IMR-90 (cell line): ENCODE results near the gene ANKRD37. TPM values are rescaled to one million over a fixed set of nuclear protein-coding genes. Genes with fewer than 3 reads are reported as not detected.

ENCODE experiments used
- ATAC-seq: fragments of 200-7000 bp; cut with Tn5 transposase; 2 replicates; pipeline ENCODE4 v1.9.1; 2020; ENCODE audit warnings: low read depth, mild to moderate bottlenecking, moderate library complexity
- BruUV-seq: library from RNA; stranded (reverse); fragments of 400-500 nt; replicated peaks from 2 replicates; lab custom pipeline; 2021; lab: Mats Ljungman, UMichigan
- CTCF ChIA-PET: fragments of 300-600 bp; formaldehyde crosslinking; extraction: SDS; loops from one replicate; lab custom pipeline; 2021; ENCODE audit warnings: antibody characterized with exemption; lab: Yijun Ruan, JAX
- POLR2A ChIA-PET: fragments of 300-600 bp; sonication (Branson Sonifier 250); formaldehyde crosslinking; loops from one replicate; lab custom pipeline; 2022; ENCODE audit warnings: antibody characterized with exemption; ENCODE audit not compliant: unreplicated experiment; lab: Charles Lee
- DNase-seq: peaks from one replicate; pipeline ENCODE4 v3.0.0; 2013
- H2AFZ ChIP-seq: replicated peaks from 2 replicates; pipeline ENCODE3; 2013; ENCODE audit warnings: low read length, mild to moderate bottlenecking; ENCODE audit not compliant: poor library complexity
- H2AK5ac ChIP-seq: 2 replicates; pipeline ENCODE4 v1.6.1; 2013; ENCODE audit warnings: low read depth, low read length, inconsistent platforms
- H2AK9ac ChIP-seq: replicated peaks from 2 replicates; pipeline ENCODE3; 2013; ENCODE audit warnings: mild to moderate bottlenecking, low read depth, low read length, moderate library complexity; ENCODE audit not compliant: poor library complexity
- H2BK120ac ChIP-seq: 2 replicates; pipeline ENCODE4 v1.6.1; 2013; ENCODE audit warnings: low read depth, low read length, inconsistent platforms
- H2BK15ac ChIP-seq: 3 replicates; pipeline ENCODE4 v1.6.1; 2013; ENCODE audit warnings: low read depth, low read length, inconsistent platforms
- H2BK20ac ChIP-seq: 2 replicates; pipeline ENCODE4 v1.6.1; 2013; ENCODE audit warnings: low read depth, mild to moderate bottlenecking, inconsistent platforms, low read length, moderate library complexity
- H2BK5ac ChIP-seq: 2 replicates; pipeline ENCODE4 v1.6.1; 2013; ENCODE audit warnings: mild to moderate bottlenecking, low read depth, low read length, inconsistent platforms; ENCODE audit not compliant: poor library complexity, severe bottlenecking
- H3K14ac ChIP-seq: replicated peaks from 2 replicates; pipeline ENCODE4 v1.6.1; 2013; ENCODE audit warnings: low read depth, low read length, inconsistent platforms
- H3K18ac ChIP-seq: 2 replicates; pipeline ENCODE4 v1.6.1; 2013; ENCODE audit warnings: low read depth, low read length, control low read depth
- H3K23ac ChIP-seq: 2 replicates; pipeline ENCODE4 v1.6.1; 2013; ENCODE audit warnings: low read depth, low read length, inconsistent platforms
- H3K27ac ChIP-seq: 2 replicates; pipeline ENCODE4 v1.5.1; 2013; ENCODE audit warnings: mild to moderate bottlenecking, control low read depth, low read length; ENCODE audit not compliant: insufficient read depth
- H3K27me3 ChIP-seq: 2 replicates; pipeline ENCODE4 v1.6.1; 2013; ENCODE audit warnings: low read length; ENCODE audit not compliant: control insufficient read depth, insufficient read depth
- H3K36me3 ChIP-seq: 2 replicates; pipeline ENCODE4 v1.6.1; 2013; ENCODE audit warnings: low read length, mixed read lengths; ENCODE audit not compliant: control insufficient read depth, insufficient read depth
- H3K4ac ChIP-seq: 2 replicates; pipeline ENCODE4 v1.6.1; 2013; ENCODE audit warnings: low read depth, low read length, inconsistent platforms
- H3K4me1 ChIP-seq: 2 replicates; pipeline ENCODE4 v1.6.1; 2013; ENCODE audit warnings: low read length, mixed read lengths; ENCODE audit not compliant: control insufficient read depth, insufficient read depth
- H3K4me2 ChIP-seq: 2 replicates; pipeline ENCODE4 v1.6.1; 2013; ENCODE audit warnings: low read depth, mild to moderate bottlenecking, control low read depth, low read length, moderate library complexity
- H3K4me3 ChIP-seq: 2 replicates; pipeline ENCODE4 v1.5.1; 2013; ENCODE audit warnings: low read depth, mild to moderate bottlenecking, control low read depth, low read length, moderate library complexity; ENCODE audit not compliant: insufficient read depth
- H3K56ac ChIP-seq: 2 replicates; pipeline ENCODE4 v1.6.1; 2013; ENCODE audit warnings: low read length, inconsistent platforms; ENCODE audit not compliant: insufficient read depth; ENCODE audit errors: extremely low read depth
- H3K79me1 ChIP-seq, 2 experiments: 2 replicates each; pipeline ENCODE4 v1.6.1; 2013; ENCODE audit warnings: low read length in 2 of 2, inconsistent platforms in 1 of 2, low read depth in 1 of 2
- H3K9ac ChIP-seq: 2 replicates; pipeline ENCODE4 v1.6.1; 2013; ENCODE audit warnings: low read depth, low read length, control low read depth
- H3K9me1 ChIP-seq: 2 replicates; pipeline ENCODE4 v1.6.1; 2013; ENCODE audit warnings: low read length, inconsistent platforms; ENCODE audit not compliant: insufficient read depth
- H3K9me3 ChIP-seq: 2 replicates; pipeline ENCODE4 v1.6.1; 2013; ENCODE audit warnings: low read length; ENCODE audit not compliant: control insufficient read depth, insufficient read depth
- H4K20me1 ChIP-seq: 2 replicates; pipeline ENCODE4 v1.6.1; 2013; ENCODE audit warnings: low read length, inconsistent platforms; ENCODE audit not compliant: insufficient read depth
- H4K5ac ChIP-seq: 2 replicates; pipeline ENCODE4 v1.6.1; 2013; ENCODE audit warnings: mild to moderate bottlenecking, low read depth, low read length, control low read depth
- H4K8ac ChIP-seq, 2 experiments: 2 replicates each; pipeline ENCODE4 v1.6.1; 2013; ENCODE audit warnings: low read depth in 2 of 2, low read length in 2 of 2, control low read depth in 1 of 2, inconsistent platforms in 1 of 2
- H4K91ac ChIP-seq: 2 replicates; pipeline ENCODE4 v1.6.1; 2013; ENCODE audit warnings: low read depth, low read length, inconsistent platforms; ENCODE audit not compliant: insufficient read depth
- BHLHE40 ChIP-seq: fragments of 150-350 bp; IDR thresholded peaks from 2 replicates; pipeline ENCODE4 v1.6.1; 2016; ENCODE audit warnings: mild to moderate bottlenecking, low read depth, low read length
- CEBPB ChIP-seq: IDR thresholded peaks from 2 replicates; pipeline ENCODE4 v1.6.1; 2012; ENCODE audit warnings: low read depth, low read length, improper control_type of control experiment
- CHD1 ChIP-seq: IDR thresholded peaks from 2 replicates; pipeline ENCODE4 v1.6.1; 2012; ENCODE audit warnings: low read depth, low read length, improper control_type of control experiment
- FOS ChIP-seq: fragments of 150-350 bp; IDR thresholded peaks from 2 replicates; pipeline ENCODE4 v1.6.1; 2016; ENCODE audit warnings: low read depth, low read length
- MAFK ChIP-seq: IDR thresholded peaks from 2 replicates; pipeline ENCODE4 v1.6.1; 2012; ENCODE audit warnings: low read depth, low read length, improper control_type of control experiment
- MAZ ChIP-seq: IDR thresholded peaks from 2 replicates; pipeline ENCODE4 v1.6.1; 2012; ENCODE audit warnings: low read depth, mild to moderate bottlenecking, low read length, improper control_type of control experiment, moderate library complexity, borderline replicate concordance
- MXI1 ChIP-seq: IDR thresholded peaks from 2 replicates; pipeline ENCODE4 v1.6.1; 2012; ENCODE audit warnings: low read depth, mild to moderate bottlenecking, low read length, moderate library complexity, borderline replicate concordance
- NFE2L2 ChIP-seq: fragments of 150-350 bp; IDR thresholded peaks from 2 replicates; pipeline ENCODE4 v1.6.1; 2016; ENCODE audit warnings: low read depth, mild to moderate bottlenecking, low read length
- POLR2A ChIP-seq: IDR thresholded peaks from 2 replicates; pipeline ENCODE4 v1.6.1; 2012; ENCODE audit warnings: mild to moderate bottlenecking, low read depth, low read length
- RAD21 ChIP-seq: IDR thresholded peaks from 2 replicates; pipeline ENCODE4 v1.6.1; 2012; ENCODE audit warnings: low read length, improper control_type of control experiment
- RCOR1 ChIP-seq: IDR thresholded peaks from 2 replicates; pipeline ENCODE4 v1.6.1; 2012; ENCODE audit warnings: mild to moderate bottlenecking, low read length, improper control_type of control experiment; ENCODE audit not compliant: insufficient replicate concordance
- RFX5 ChIP-seq: IDR thresholded peaks from 2 replicates; pipeline ENCODE4 v1.8.0; 2012; ENCODE audit warnings: low read depth, mild to moderate bottlenecking, low read length, moderate library complexity
- SMC3 ChIP-seq: fragments of 150-350 bp; IDR thresholded peaks from 2 replicates; pipeline ENCODE4 v1.6.1; 2016; ENCODE audit warnings: low read depth, mild to moderate bottlenecking, antibody characterized with exemption, low read length, moderate library complexity
- WGBS, 2 experiments: methylation state at CpG; one replicate each; pipeline versions ENCODE4 v1.1.5 to v1.1.7; 2013; ENCODE audit warnings: missing lambda C conversion rate in 2 of 2; ENCODE audit not compliant: insufficient read length in 1 of 2; ENCODE audit errors: extremely low coverage in 2 of 2; 5-methylcytosine and 5-hydroxymethylcytosine counted together
- dilution Hi-C: fragments of 300-500 bp; cut with HindIII; formaldehyde crosslinking; loops from one replicate; pipeline ENCODE4 v1.14.3; 2018; ENCODE audit warnings: low sequenced_read_pairs; ENCODE audit not compliant: unreplicated experiment
- in situ Hi-C: fragments of 300-500 bp; cut with MboI; formaldehyde crosslinking; loops from 3 replicates; pipeline ENCODE4 v1.14.3; 2019; ENCODE audit warnings: low sequenced_read_pairs, inconsistent platforms, mixed read lengths
- intact Hi-C: fragments of 100-400 bp; cut with micrococcal nuclease; formaldehyde crosslinking; loops from 2 replicates; pipeline ENCODE4 v1.10.0; 2022
- polyA plus RNA-seq, 3 experiments: library from polyadenylated mRNA; depleted of rRNA; stranded (reverse); fragments of >200 nt; gene quantifications; 2 replicates each; pipeline ENCODE4 v1.2.3, GENCODE V29; 2012; ENCODE audit warnings: low replicate concordance in 1 of 3
- total RNA-seq: library from RNA; depleted of rRNA; stranded (reverse); fragments of >200 nt; gene quantifications from 2 replicates; pipeline ENCODE4 v1.2.3, GENCODE V29; 2012
- TF ChIP-seq, protein P1 (sequence below): fragments of 150-350 bp; IDR thresholded peaks from 2 replicates; pipeline ENCODE4 v1.6.1; 2017; ENCODE audit warnings: mild to moderate bottlenecking, antibody characterized with exemption, low read length, low read depth
- TF ChIP-seq, protein P2 (sequence below): fragments of 150-350 bp; IDR thresholded peaks from 2 replicates; pipeline ENCODE4 v1.6.1; 2016; ENCODE audit warnings: low read depth, mild to moderate bottlenecking, low read length, moderate library complexity, borderline replicate concordance
- TF ChIP-seq, protein P3 (sequence below): conservative IDR thresholded peaks from 2 replicates; pipeline ENCODE4 v1.5.1; 2012; ENCODE audit warnings: mild to moderate bottlenecking, low read depth, low read length, improper control_type of control experiment

Gene ANKRD37
- total and polyA plus RNA-seq, 2 of the 4 experiments (the other 2 are of a cell fraction), result 7.1 to 8.2 TPM

DNA sequence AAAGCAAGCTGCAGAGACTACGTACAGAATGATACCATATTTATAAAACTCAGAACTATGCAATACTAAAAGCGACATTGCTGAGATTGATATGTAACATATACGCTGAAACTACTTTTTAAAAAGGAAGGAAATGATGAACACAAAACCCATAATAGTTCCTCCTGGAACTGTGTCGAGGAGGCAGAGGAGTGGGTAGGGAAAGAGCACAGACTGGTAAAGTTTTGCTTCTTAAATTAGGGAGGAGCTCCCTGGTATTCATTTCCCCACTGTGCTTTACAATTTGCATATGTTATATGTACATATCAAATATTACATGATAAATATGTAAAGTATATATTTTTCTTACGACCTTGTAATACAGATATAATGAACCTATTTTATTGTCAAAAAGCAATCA is 15.2 kb downstream of the ANKRD37 start:
- Histone ChIP-seq H3K4ac (no peak overlapping the region), H2AK9ac (no peak overlapping the region), H4K20me1 (no peaks in the 10 kb centered on the region), H2BK20ac (no peak overlapping the region), H3K9me3 (peaks cover 3% of the 10 kb centered on the region), H2BK120ac (no peak overlapping the region), H3K56ac (no peak overlapping the region), H3K23ac (no peak overlapping the region), H3K9me1 (peaks cover 3% of the 10 kb centered on the region; the same call in 1 of the 2 replicates), H3K4me2 (no peak overlapping the region), H2AK5ac (no peak overlapping the region), H2BK5ac (no peak overlapping the region), H3K27me3 (no peaks in the 10 kb centered on the region), H4K91ac (no peak overlapping the region), H3K9ac (no peak overlapping the region), H3K36me3 (peaks cover 19% of the 10 kb centered on the region), H4K5ac (no peak overlapping the region), H3K4me3 (no peak overlapping the region), H3K27ac (no peak overlapping the region), H3K14ac (no peak overlapping the region), H3K18ac (no peak overlapping the region), H4K8ac (no peak overlapping the region), H2BK15ac (no peak overlapping the region), H3K4me1 (0 out of 2 replicates have a peak, but pooled peaks cover 1% of the 10 kb centered on the region), H2AFZ (no peak overlapping the region), H3K79me1 (peaks cover 0 to 3% of the 10 kb centered on the region in 2 experiments; a peak in 1 of 4 replicates)
- ChIA-PET CTCF (no interaction called here), POLR2A (no interaction called here)
- DNase-seq (no peak), ATAC-seq (no peak)
- no TSS peak for BruUV-seq
- intact Hi-C loops, result no loop called here
- in situ Hi-C loops, result no loop called here
- no peak for TF ChIP-seq SMC3
- no peak for TF ChIP-seq CEBPB
- no peak for TF ChIP-seq RCOR1
- TF ChIP-seq BHLHE40, result no peak
- TF ChIP-seq NFE2L2, result no peak
- TF ChIP-seq MAZ, result no peak
- no peak for TF ChIP-seq MXI1
- TF ChIP-seq, protein P1, sequence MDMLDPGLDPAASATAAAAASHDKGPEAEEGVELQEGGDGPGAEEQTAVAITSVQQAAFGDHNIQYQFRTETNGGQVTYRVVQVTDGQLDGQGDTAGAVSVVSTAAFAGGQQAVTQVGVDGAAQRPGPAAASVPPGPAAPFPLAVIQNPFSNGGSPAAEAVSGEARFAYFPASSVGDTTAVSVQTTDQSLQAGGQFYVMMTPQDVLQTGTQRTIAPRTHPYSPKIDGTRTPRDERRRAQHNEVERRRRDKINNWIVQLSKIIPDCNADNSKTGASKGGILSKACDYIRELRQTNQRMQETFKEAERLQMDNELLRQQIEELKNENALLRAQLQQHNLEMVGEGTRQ, result no peak
- TF ChIP-seq FOS, result no peak
- TF ChIP-seq MAFK, result no peak
- no peak for TF ChIP-seq RFX5
- TF ChIP-seq RAD21, result no peak
- no peak for TF ChIP-seq CHD1
- TF ChIP-seq, protein P2, sequence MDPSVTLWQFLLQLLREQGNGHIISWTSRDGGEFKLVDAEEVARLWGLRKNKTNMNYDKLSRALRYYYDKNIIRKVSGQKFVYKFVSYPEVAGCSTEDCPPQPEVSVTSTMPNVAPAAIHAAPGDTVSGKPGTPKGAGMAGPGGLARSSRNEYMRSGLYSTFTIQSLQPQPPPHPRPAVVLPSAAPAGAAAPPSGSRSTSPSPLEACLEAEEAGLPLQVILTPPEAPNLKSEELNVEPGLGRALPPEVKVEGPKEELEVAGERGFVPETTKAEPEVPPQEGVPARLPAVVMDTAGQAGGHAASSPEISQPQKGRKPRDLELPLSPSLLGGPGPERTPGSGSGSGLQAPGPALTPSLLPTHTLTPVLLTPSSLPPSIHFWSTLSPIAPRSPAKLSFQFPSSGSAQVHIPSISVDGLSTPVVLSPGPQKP, result no peak
- TF ChIP-seq POLR2A, result no peak
- TF ChIP-seq, protein P3, sequence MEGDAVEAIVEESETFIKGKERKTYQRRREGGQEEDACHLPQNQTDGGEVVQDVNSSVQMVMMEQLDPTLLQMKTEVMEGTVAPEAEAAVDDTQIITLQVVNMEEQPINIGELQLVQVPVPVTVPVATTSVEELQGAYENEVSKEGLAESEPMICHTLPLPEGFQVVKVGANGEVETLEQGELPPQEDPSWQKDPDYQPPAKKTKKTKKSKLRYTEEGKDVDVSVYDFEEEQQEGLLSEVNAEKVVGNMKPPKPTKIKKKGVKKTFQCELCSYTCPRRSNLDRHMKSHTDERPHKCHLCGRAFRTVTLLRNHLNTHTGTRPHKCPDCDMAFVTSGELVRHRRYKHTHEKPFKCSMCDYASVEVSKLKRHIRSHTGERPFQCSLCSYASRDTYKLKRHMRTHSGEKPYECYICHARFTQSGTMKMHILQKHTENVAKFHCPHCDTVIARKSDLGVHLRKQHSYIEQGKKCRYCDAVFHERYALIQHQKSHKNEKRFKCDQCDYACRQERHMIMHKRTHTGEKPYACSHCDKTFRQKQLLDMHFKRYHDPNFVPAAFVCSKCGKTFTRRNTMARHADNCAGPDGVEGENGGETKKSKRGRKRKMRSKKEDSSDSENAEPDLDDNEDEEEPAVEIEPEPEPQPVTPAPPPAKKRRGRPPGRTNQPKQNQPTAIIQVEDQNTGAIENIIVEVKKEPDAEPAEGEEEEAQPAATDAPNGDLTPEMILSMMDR, result no peak
- WGBS, 2 experiments, result no CpG with 5 or more reads among the region's 5 CpGs
- dilution Hi-C loops, result no loop called here
